SK-N-SH treated with all-trans-retinoic acid at 6 μM for 48 hours (cell line): Measurements from ENCODE around the gene MZT2A.
"Not testable (repeated sequence)": the region's sequence is repeated elsewhere in the genome, so short reads cannot be mapped to it uniquely, and the experiment has no call there.

ENCODE experiments used
- BACH2 ChIP-seq: fragments of 250-450 bp; sonication (Bioruptor Pico); IDR thresholded peaks from 2 replicates; pipeline ENCODE4 v1.9.0; 2021; ENCODE audit warnings: mild to moderate bottlenecking, borderline replicate concordance
- ISL1 ChIP-seq: fragments of 250-450 bp; sonication (Bioruptor Pico); IDR thresholded peaks from 2 replicates; pipeline ENCODE4 v2.1.2; 2022; ENCODE audit warnings: mild to moderate bottlenecking, moderate library complexity
- PATZ1 ChIP-seq: fragments of 250-450 bp; sonication (Bioruptor Pico); IDR thresholded peaks from 2 replicates; pipeline ENCODE4 v1.8.0; 2020; ENCODE audit warnings: mild to moderate bottlenecking, moderate library complexity, borderline replicate concordance
- TSHZ2 ChIP-seq: fragments of 250-450 bp; sonication (Bioruptor Pico); IDR thresholded peaks from 2 replicates; pipeline ENCODE4 v1.5.0; 2020; ENCODE audit warnings: mild to moderate bottlenecking, moderate library complexity

GRCh38 chr2:131490616-131491468, 1.4 kb downstream of the MZT2A start:
- not testable (repeated sequence) for TF ChIP-seq ISL1 (CRISPR knock-in tag); PATZ1; TSHZ2 (CRISPR knock-in tag); BACH2
